Mesendoderm (in vitro differentiated cells): ENCODE results near the gene TBKBP1.

ENCODE experiments used
- DNase-seq: peaks from one replicate; pipeline ENCODE4 v3.0.0; 2013
- H2AK5ac ChIP-seq: 2 replicates; pipeline ENCODE4 v1.6.1; 2013; ENCODE audit warnings: low read length, inconsistent platforms
- H2BK120ac ChIP-seq: 2 replicates; pipeline ENCODE4 v1.6.1; 2013; ENCODE audit warnings: low read depth, mild to moderate bottlenecking, low read length, moderate library complexity, mixed read lengths
- H2BK15ac ChIP-seq: replicated peaks from 2 replicates; pipeline ENCODE4 v1.6.1; 2013; ENCODE audit warnings: low read depth, mild to moderate bottlenecking, moderate library complexity
- H2BK5ac ChIP-seq: 2 replicates; pipeline ENCODE4 v1.6.1; 2013; ENCODE audit warnings: low read length, inconsistent platforms
- H3K18ac ChIP-seq: 2 replicates; pipeline ENCODE4 v1.6.1; 2013; ENCODE audit warnings: mild to moderate bottlenecking, low read length, mixed read lengths
- H3K23ac ChIP-seq: one replicate; pipeline ENCODE4 v1.6.1; 2013; ENCODE audit warnings: low read length
- H3K27ac ChIP-seq: 2 replicates; pipeline ENCODE4 v1.5.1; 2013; ENCODE audit warnings: low read depth, mild to moderate bottlenecking, inconsistent platforms, low read length, moderate library complexity
- H3K27me3 ChIP-seq: 2 replicates; pipeline ENCODE4 v1.6.1; 2013; ENCODE audit warnings: low read length, control low read depth, mild to moderate bottlenecking, inconsistent platforms; ENCODE audit not compliant: insufficient read depth, poor library complexity
- H3K36me3 ChIP-seq: 2 replicates; pipeline ENCODE4 v1.6.1; 2013; ENCODE audit warnings: low read length, inconsistent platforms; ENCODE audit not compliant: control insufficient read depth, insufficient read depth
- H3K4ac ChIP-seq: one replicate; pipeline ENCODE4 v1.6.1; 2013; ENCODE audit warnings: low read depth, mild to moderate bottlenecking, low read length, moderate library complexity
- H3K4me1 ChIP-seq: 2 replicates; pipeline ENCODE4 v1.6.1; 2013; ENCODE audit warnings: low read depth, low read length, inconsistent platforms; ENCODE audit not compliant: control insufficient read depth
- H3K4me2 ChIP-seq: 2 replicates; pipeline ENCODE4 v1.6.1; 2013; ENCODE audit warnings: low read length
- H3K4me3 ChIP-seq: 2 replicates; pipeline ENCODE4 v1.5.1; 2013; ENCODE audit warnings: mild to moderate bottlenecking, low read length
- H3K56ac ChIP-seq: one replicate; pipeline ENCODE4 v1.6.1; 2013; ENCODE audit warnings: low read length
- H3K79me1 ChIP-seq: 2 replicates; pipeline ENCODE4 v1.6.1; 2013; ENCODE audit warnings: low read length, inconsistent platforms
- H3K79me2 ChIP-seq: 2 replicates; pipeline ENCODE4 v1.6.1; 2013; ENCODE audit warnings: mild to moderate bottlenecking, low read length; ENCODE audit not compliant: control insufficient read depth, insufficient read depth
- H3K9ac ChIP-seq: 2 replicates; pipeline ENCODE4 v1.6.1; 2013; ENCODE audit warnings: low read length, inconsistent platforms
- H4K5ac ChIP-seq: one replicate; pipeline ENCODE4 v1.6.1; 2013; ENCODE audit warnings: low read length
- H4K8ac ChIP-seq: one replicate; pipeline ENCODE4 v1.6.1; 2013; ENCODE audit warnings: low read depth, mild to moderate bottlenecking, control low read depth, low read length, moderate library complexity
- WGBS: extraction: QIAGEN DNeasy Blood & Tissue Kit; methylation state at CpG from one replicate; pipeline ENCODE4 v1.1.7; 2013; ENCODE audit warnings: low lambda C conversion rate, missing lambda C conversion rate; ENCODE audit not compliant: insufficient coverage; ENCODE audit errors: extremely low coverage; 5-methylcytosine and 5-hydroxymethylcytosine counted together

Gene TBKBP1

GRCh38 chr17:47715669-47716325, 21.8 kb downstream of the TBKBP1 start:
- Histone ChIP-seq H3K27me3 (no peaks in the 10 kb centered on the region), H3K79me2 (no peaks in the 10 kb centered on the region), H3K56ac (no peak overlapping the region), H3K79me1 (no peaks in the 10 kb centered on the region), H3K27ac (no peak overlapping the region), H2BK15ac (no peak overlapping the region), H2AK5ac (no peak overlapping the region), H3K36me3 (no peaks in the 10 kb centered on the region), H4K8ac (no peak overlapping the region), H3K23ac (no peak overlapping the region), H4K5ac (no peak overlapping the region), H3K4ac (no peak overlapping the region), H3K18ac (no peak overlapping the region), H3K9ac (no peak overlapping the region), H2BK5ac (no peak overlapping the region), H3K4me2 (no peak overlapping the region), H3K4me3 (no peak overlapping the region), H3K4me1 (no peaks in the 10 kb centered on the region), H2BK120ac (no peak overlapping the region)
- WGBS: no CpG with 5 or more reads among the region's 10 CpGs
- DNase-seq: no peak

- H4K5ac ChIP-seq: no peak overlapping the region
- H3K79me2 ChIP-seq: no peaks in the 10 kb centered on the region
- H3K56ac ChIP-seq: no peak overlapping the region
- no peak overlapping the region for H2BK5ac ChIP-seq
- H3K9ac ChIP-seq: no peak overlapping the region
- no peak overlapping the region for H3K4ac ChIP-seq
- H2BK15ac ChIP-seq: no peak overlapping the region
- no peak overlapping the region for H2AK5ac ChIP-seq
- no peaks in the 10 kb centered on the region for H3K27me3 ChIP-seq
- no peak overlapping the region for H3K27ac ChIP-seq
- H4K8ac ChIP-seq: no peak overlapping the region
- H3K4me2 ChIP-seq: no peak overlapping the region
- no peak overlapping the region for H3K18ac ChIP-seq
- H3K4me1 ChIP-seq: no peaks in the 10 kb centered on the region
- no peak for DNase-seq
- H3K4me3 ChIP-seq: no peak overlapping the region
- no peaks in the 10 kb centered on the region for H3K79me1 ChIP-seq
- no peak overlapping the region for H2BK120ac ChIP-seq
- no peaks in the 10 kb centered on the region for H3K36me3 ChIP-seq
- H3K23ac ChIP-seq: no peak overlapping the region
- WGBS: no CpG with 5 or more reads among the region's 3 CpGs
Observed at GRCh38 chr17:47716375-47716774, 22.4 kb downstream of the TBKBP1 start.

- H3K4ac ChIP-seq: no peak overlapping the region
- no peak overlapping the region for H3K56ac ChIP-seq
- H2AK5ac ChIP-seq: no peak overlapping the region
- H3K27ac ChIP-seq: no peak overlapping the region
- H3K79me2 ChIP-seq: no peaks in the 10 kb centered on the region
- no peak overlapping the region for H3K23ac ChIP-seq
- no peaks in the 10 kb centered on the region for H3K36me3 ChIP-seq
- no peaks in the 10 kb centered on the region for H3K79me1 ChIP-seq
- H2BK5ac ChIP-seq: no peak overlapping the region
- H2BK120ac ChIP-seq: no peak overlapping the region
- H3K9ac ChIP-seq: no peak overlapping the region
- H3K4me3 ChIP-seq: no peak overlapping the region
- no peak overlapping the region for H4K5ac ChIP-seq
- H3K4me1 ChIP-seq: no peaks in the 10 kb centered on the region
- WGBS: no CpG with 5 or more reads among the region's 2 CpGs
- no peak for DNase-seq
- H3K18ac ChIP-seq: no peak overlapping the region
- H3K4me2 ChIP-seq: no peak overlapping the region
- H4K8ac ChIP-seq: no peak overlapping the region
- H3K27me3 ChIP-seq: no peaks in the 10 kb centered on the region
- H2BK15ac ChIP-seq: no peak overlapping the region
Observed at GRCh38 chr17:47717261-47717697, 23.3 kb downstream of the TBKBP1 start.

GRCh38 chr17:47717979-47718621, 24.1 kb downstream of the TBKBP1 start:
- Histone ChIP-seq H3K27me3 (no peaks in the 10 kb centered on the region), H4K5ac (no peak overlapping the region)

GRCh38 chr17:47718634-47719405, 24.9 kb downstream of the TBKBP1 start:
- no peak overlapping the region for H3K4me2 ChIP-seq
- no peak overlapping the region for H2BK120ac ChIP-seq
- no peaks in the 10 kb centered on the region for H3K79me1 ChIP-seq
- no peak overlapping the region for H2BK15ac ChIP-seq
- H4K5ac ChIP-seq: no peak overlapping the region
- H3K27ac ChIP-seq: no peak overlapping the region
- no CpG with 5 or more reads among the region's 8 CpGs for WGBS
- H3K23ac ChIP-seq: no peak overlapping the region
- H3K36me3 ChIP-seq: no peaks in the 10 kb centered on the region
- H3K4ac ChIP-seq: no peak overlapping the region
- H3K27me3 ChIP-seq: no peaks in the 10 kb centered on the region
- H3K18ac ChIP-seq: no peak overlapping the region
- no peak for DNase-seq
- no peak overlapping the region for H3K9ac ChIP-seq
- H2BK5ac ChIP-seq: no peak overlapping the region
- H2AK5ac ChIP-seq: no peak overlapping the region
- H3K4me3 ChIP-seq: no peak overlapping the region
- no peak overlapping the region for H3K56ac ChIP-seq
- no peak overlapping the region for H4K8ac ChIP-seq
- no peaks in the 10 kb centered on the region for H3K4me1 ChIP-seq
- H3K79me2 ChIP-seq: no peaks in the 10 kb centered on the region

More at GRCh38 chr17:47717979-47718621, 24.1 kb downstream of the TBKBP1 start:
- Histone ChIP-seq H3K56ac (no peak overlapping the region), H3K4me1 (no peaks in the 10 kb centered on the region), H3K18ac (no peak overlapping the region), H3K27ac (no peak overlapping the region), H2BK120ac (no peak overlapping the region), H3K79me2 (no peaks in the 10 kb centered on the region), H3K4me2 (no peak overlapping the region), H4K8ac (no peak overlapping the region), H3K79me1 (no peaks in the 10 kb centered on the region), H3K4ac (no peak overlapping the region), H2BK5ac (no peak overlapping the region), H2BK15ac (no peak overlapping the region), H3K4me3 (no peak overlapping the region), H3K9ac (no peak overlapping the region), H3K23ac (no peak overlapping the region), H2AK5ac (no peak overlapping the region), H3K36me3 (no peaks in the 10 kb centered on the region)
- WGBS: no CpG with 5 or more reads among the region's 9 CpGs
- no peak for DNase-seq
